Right lobe of liver (tissue), 6 donors: ENCODE measurements around the gene SCLT1. TPM values are rescaled to one million over a fixed set of nuclear protein-coding genes. Genes with fewer than 3 reads are reported as not detected.
A peak's percentile ranks its signal among the peaks of the same experiment; 100 is the strongest.

ENCODE experiments used
- ATAC-seq, 4 donors: fragments of 200-7000 bp; cut with Tn5 transposase; one replicate each; pipeline ENCODE4 v1.9.1; 2020; ENCODE audit warnings: mild to moderate bottlenecking in 4 of 4, moderate library complexity in 4 of 4
- DNase-seq, 3 donors: peaks; one replicate each; pipeline ENCODE4 v3.0.0-alpha.2; 2020
- H3K27ac ChIP-seq, 3 donors: fragments of 200-600 bp; one replicate each; pipeline ENCODE4 v1.8.0; 2022
- H3K27me3 ChIP-seq, 2 donors: fragments of 200-600 bp; one replicate each; pipeline ENCODE4 v1.8.0; 2022
- H3K36me3 ChIP-seq, 4 donors: fragments of 200-600 bp; sonication (generic) in 1 of 4; one replicate each; pipeline versions ENCODE4 v1.5.1 to v1.8.0; 2017 to 2022; ENCODE audit warnings: control low read depth in 1 of 4
- H3K4me1 ChIP-seq, 4 donors: fragments of 200-600 bp; sonication (generic) in 1 of 4; one replicate each; pipeline versions ENCODE4 v1.5.1 to v1.8.0; 2017 to 2022; ENCODE audit warnings: control low read depth in 1 of 4
- H3K4me3 ChIP-seq, 3 donors: fragments of 200-600 bp; one replicate each; pipeline ENCODE4 v1.8.0; 2022
- H3K9me3 ChIP-seq, 4 donors: fragments of 200-600 bp; sonication (generic) in 1 of 4; one replicate each; pipeline versions ENCODE4 v1.5.1 to v1.8.0; 2017 to 2022; ENCODE audit warnings: control low read depth in 1 of 4
- POLR2A ChIP-seq: fragments of 450-650 bp; IDR thresholded peaks from one replicate; pipeline ENCODE4 v1.6.1; 2017; ENCODE audit warnings: antibody characterized with exemption, mild to moderate bottlenecking
- WGBS: methylation state at CpG from one replicate; pipeline ENCODE4 v1.1.6; 2018; ENCODE audit warnings: low coverage, low lambda C conversion rate; ENCODE audit not compliant: insufficient coverage; ENCODE audit errors: missing lambda C conversion rate; 5-methylcytosine and 5-hydroxymethylcytosine counted together
- intact Hi-C, 2 donors: fragments of 100-400 bp; cut with DNase I; formaldehyde crosslinking; loops; one replicate each; pipeline versions ENCODE4 v1.11.2 to v1.14.1; 2022
- total RNA-seq, 6 experiments: library from RNA; depleted of rRNA in 2 of 6; stranded (reverse); fragments of >200 nt in 2 of 6; fragmentation: NEBNext Ultra II Directional in 3 of 6; extraction: Animal tissue kit (Norgen Biotek cat#: 25700) in 3 of 6; gene quantifications; one replicate each; pipeline versions ENCODE4 v1.1.0 to v1.2.4, GENCODE V29; 2016 to 2023
- TF ChIP-seq, protein P1 (sequence below), 4 donors: fragments of 200-600 bp in 3 of 4; fragments of 450-650 bp in 1 of 4; IDR thresholded peaks; one replicate each; pipeline versions ENCODE4 v1.5.1 to v1.8.0; 2016 to 2022; ENCODE audit warnings: antibody characterized with exemption in 4 of 4, mild to moderate bottlenecking in 2 of 4
- donor health status: DM: no; HTN: yes; CAD: no.
- donor health status: DM: no; HTN: no; CAD: no.
- donor health status: DM: no; HTN: no; CAD: no.
- donor health status: DM: no; HTN: yes; CAD: no.
- donor health status: DM: no; HTN: yes; CAD: no.

SCLT1 gene
- total RNA-seq, 6 experiments from 2014 or later = 2.3 to 5.3 (median 3.7) TPM

DNA sequence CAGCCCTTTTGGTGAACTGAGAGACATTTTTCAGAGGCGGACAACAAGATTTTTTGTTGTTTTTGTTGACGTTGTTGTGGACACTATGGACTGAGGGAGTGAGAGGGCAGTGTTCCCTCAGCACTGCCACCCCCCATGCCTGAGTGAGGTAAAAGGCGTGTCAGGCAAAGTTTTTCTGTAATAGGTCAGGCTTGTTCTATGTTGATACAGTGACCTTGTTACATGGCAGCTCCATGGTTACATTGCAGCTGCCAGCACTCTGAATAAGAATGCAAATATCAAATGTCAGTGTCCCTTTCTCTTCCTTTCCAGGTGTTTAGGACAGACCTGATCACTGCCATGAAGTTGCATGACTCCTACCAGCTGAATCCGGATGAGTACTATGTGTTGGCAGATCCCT lies 247.3 kb downstream of the SCLT1 start:
- DNase-seq = peak in 1 of 3 donors; percentile 67
- Histone ChIP-seq H3K4me3 (no peak overlapping the region), H3K9me3 (no peaks in the 10 kb centered on the region), H3K27me3 (no peaks in the 10 kb centered on the region), H3K36me3 (peaks cover 0 to 37% (median 16%) of the 10 kb centered on the region in 4 donors), H3K4me1 (peaks cover 0 to 33% (median 10%) of the 10 kb centered on the region in 4 donors), H3K27ac (peak overlapping the region in 2 of 3 donors; percentile 41 to 77)
- ATAC-seq = peak; percentile 77 to 88 (median 82)
- intact Hi-C loops = no loop called here
- WGBS = 52% methylated on average over 3 of the region's 4 CpGs
- TF ChIP-seq POLR2A = no peak
- TF ChIP-seq, protein P1, sequence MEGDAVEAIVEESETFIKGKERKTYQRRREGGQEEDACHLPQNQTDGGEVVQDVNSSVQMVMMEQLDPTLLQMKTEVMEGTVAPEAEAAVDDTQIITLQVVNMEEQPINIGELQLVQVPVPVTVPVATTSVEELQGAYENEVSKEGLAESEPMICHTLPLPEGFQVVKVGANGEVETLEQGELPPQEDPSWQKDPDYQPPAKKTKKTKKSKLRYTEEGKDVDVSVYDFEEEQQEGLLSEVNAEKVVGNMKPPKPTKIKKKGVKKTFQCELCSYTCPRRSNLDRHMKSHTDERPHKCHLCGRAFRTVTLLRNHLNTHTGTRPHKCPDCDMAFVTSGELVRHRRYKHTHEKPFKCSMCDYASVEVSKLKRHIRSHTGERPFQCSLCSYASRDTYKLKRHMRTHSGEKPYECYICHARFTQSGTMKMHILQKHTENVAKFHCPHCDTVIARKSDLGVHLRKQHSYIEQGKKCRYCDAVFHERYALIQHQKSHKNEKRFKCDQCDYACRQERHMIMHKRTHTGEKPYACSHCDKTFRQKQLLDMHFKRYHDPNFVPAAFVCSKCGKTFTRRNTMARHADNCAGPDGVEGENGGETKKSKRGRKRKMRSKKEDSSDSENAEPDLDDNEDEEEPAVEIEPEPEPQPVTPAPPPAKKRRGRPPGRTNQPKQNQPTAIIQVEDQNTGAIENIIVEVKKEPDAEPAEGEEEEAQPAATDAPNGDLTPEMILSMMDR (IDR thresholded peaks at IDR 0.05) = no peak

DNA sequence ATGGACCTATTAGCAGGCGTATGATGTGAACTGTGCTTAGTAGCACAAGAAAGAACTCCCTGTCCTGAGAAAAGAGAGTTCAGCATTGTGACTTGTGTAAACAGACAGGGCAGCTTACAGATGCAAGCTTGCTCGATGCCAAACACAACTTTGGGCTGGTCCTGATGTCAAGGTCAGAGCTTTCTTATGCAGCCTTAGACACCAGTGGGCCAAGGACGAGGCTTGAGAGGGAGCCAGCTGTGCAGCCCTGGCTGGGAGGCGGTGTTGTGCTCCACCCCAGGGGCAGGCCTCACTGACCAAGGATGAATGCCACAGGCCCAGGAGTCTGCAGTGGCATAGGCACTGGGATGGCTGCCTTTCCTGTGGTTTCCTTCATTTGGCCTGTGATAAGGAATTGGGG lies 248.4 kb downstream of the SCLT1 start:
- intact Hi-C loops = no loop called here
- Histone ChIP-seq H3K9me3 (no peaks in the 10 kb centered on the region), H3K4me1 (peaks cover 0 to 33% (median 10%) of the 10 kb centered on the region in 4 donors), H3K27me3 (no peaks in the 10 kb centered on the region), H3K4me3 (no peak overlapping the region), H3K27ac (peak overlapping the region in 2 of 3 donors; percentile 41 to 77), H3K36me3 (peaks cover 0 to 29% (median 12%) of the 10 kb centered on the region in 4 donors)
- WGBS = 25% methylated on average over 2 of the region's 4 CpGs
- no peak for TF ChIP-seq POLR2A
- TF ChIP-seq, protein P1 (IDR thresholded peaks at IDR 0.05) = no peak
- DNase-seq (peak in 2 of 3 donors; percentile 68), ATAC-seq (peak; percentile 40 to 75 (median 66))

DNA sequence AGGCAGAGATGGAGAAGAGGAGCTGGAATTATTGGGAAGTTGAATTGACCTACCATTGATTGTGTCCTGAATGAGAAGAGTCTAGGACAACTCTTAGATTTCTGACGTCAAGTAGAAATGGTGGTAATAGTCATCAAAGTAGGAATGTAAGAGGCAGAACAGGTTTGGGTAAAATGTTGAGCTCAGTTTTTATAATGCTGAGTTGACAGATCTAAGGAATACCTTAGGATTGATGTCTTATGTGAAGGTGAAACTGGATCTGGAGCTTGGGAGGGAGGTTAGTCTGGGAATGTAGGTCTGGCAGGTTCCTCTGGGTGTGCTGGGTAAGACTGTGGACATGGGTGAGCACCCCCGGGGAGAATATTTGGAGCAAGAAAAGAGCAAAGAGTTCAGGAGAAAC lies 251.9 kb downstream of the SCLT1 start:
- no peaks in the 10 kb centered on the region for H3K27me3 ChIP-seq
- intact Hi-C loops = no loop called here
- WGBS = 100% methylated on average over 1 of the region's 2 CpGs
- H3K9me3 ChIP-seq = no peaks in the 10 kb centered on the region
- H3K4me1 ChIP-seq = peaks cover 0 to 33% (median 10%) of the 10 kb centered on the region in 4 donors
- no peak overlapping the region for H3K27ac ChIP-seq
- ATAC-seq (no peak), DNase-seq (no peak)
- no peak overlapping the region for H3K4me3 ChIP-seq
- peaks cover 0 to 6% (median 0%) of the 10 kb centered on the region in 4 donors for H3K36me3 ChIP-seq
- TF ChIP-seq, protein P1 (IDR thresholded peaks at IDR 0.05) = no peak
- no peak for TF ChIP-seq POLR2A

DNA sequence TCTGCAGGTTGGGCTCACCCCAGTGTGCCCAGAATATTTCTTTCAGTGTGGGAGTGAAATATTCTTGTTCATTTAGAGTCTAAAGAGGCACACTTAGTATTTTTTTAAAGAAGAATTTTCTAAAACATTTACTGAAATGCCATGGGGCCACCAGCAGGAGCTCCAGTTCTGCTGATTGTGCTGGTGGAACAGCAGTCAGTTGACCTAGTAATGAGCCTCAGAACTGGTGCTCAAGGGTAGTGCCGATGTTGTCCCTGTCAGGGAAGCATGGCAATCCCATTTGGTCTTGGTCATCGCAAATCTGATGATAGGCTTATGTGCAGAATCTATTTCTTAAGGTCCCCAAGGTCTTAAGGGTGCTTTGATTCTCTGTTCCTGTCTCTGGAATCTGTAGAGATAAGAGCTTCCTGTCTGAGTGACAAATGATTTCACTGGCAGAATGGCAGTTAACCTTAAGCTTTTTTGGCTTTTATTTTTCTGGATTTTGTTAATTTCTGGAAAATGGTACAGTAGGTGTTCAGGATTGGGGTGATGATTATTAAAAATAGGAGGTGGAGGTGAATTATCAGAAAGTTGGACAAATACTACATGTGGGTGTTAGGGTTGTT lies 252.5 kb downstream of the SCLT1 start:
- ATAC-seq = no peak

More for the DNA sequence above, 252.5 kb downstream of the SCLT1 start:
- Histone ChIP-seq H3K36me3 (peaks cover 0 to 6% (median 0%) of the 10 kb centered on the region in 4 donors), H3K27ac (no peak overlapping the region), H3K4me1 (peaks cover 0 to 31% (median 10%) of the 10 kb centered on the region in 4 donors), H3K9me3 (no peaks in the 10 kb centered on the region), H3K27me3 (no peaks in the 10 kb centered on the region), H3K4me3 (no peak overlapping the region)
- DNase-seq = no peak
- no peak for TF ChIP-seq POLR2A
- TF ChIP-seq, protein P1 (IDR thresholded peaks at IDR 0.05) = no peak
- WGBS = 53% methylated on average over 2 of the region's 2 CpGs
- intact Hi-C loops = no loop called here
